Measurements from ENCODE around the gene LIPC.

Gene LIPC

DNA sequence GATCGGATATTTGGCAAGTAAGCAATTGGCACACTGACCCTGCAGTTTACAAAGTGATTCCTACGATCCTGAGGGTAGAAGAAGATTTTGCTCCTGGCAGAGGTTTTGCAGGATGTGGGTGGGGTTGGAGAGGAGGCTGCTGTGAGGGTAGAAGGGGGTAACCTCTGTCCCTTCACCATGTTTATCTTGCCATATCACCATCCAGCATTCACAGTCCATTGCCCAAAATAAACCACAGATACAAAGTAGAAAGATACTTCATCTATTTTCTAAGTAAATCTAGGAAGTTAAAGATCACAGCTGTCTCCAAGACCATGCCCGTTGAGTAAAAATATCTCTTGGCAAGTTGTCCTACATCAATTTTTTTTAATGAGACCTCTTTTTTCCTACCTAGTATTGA, 51.6 kb downstream of the LIPC start:
- no peaks in the 10 kb centered on the region for H3K27me3 ChIP-seq (ENCODE audit: control insufficient read depth, insufficient read depth, low read length)
- WGBS (ENCODE audit: insufficient coverage, insufficient read length): no CpG with 5 or more reads among the region's 3 CpGs
- no peak overlapping the region for H3K27ac ChIP-seq (ENCODE audit: low read length)
- H3K36me3 ChIP-seq (ENCODE audit: control insufficient read depth, insufficient read depth, low read length): no peaks in the 10 kb centered on the region
- H3K4me3 ChIP-seq (ENCODE audit: low read length): no peak overlapping the region
- H3K4me1 ChIP-seq (ENCODE audit: control insufficient read depth, insufficient read depth, low read length): no peaks in the 10 kb centered on the region
- H3K9me3 ChIP-seq (ENCODE audit: control insufficient read depth, insufficient read depth, low read length): no peaks in the 10 kb centered on the region
- no peak for DNase-seq (ENCODE audit: low read depth, low spot score)

GRCh38 chr15:58484791-58485600, 53.2 kb downstream of the LIPC start:
- H3K4me1 ChIP-seq (ENCODE audit: control insufficient read depth, insufficient read depth, low read length): no peaks in the 10 kb centered on the region
- no CpG with 5 or more reads among the region's 13 CpGs for WGBS (ENCODE audit: insufficient coverage, insufficient read length)
- no peak overlapping the region for H3K4me3 ChIP-seq (ENCODE audit: low read length)
- H3K9me3 ChIP-seq (ENCODE audit: control insufficient read depth, insufficient read depth, low read length): no peaks in the 10 kb centered on the region
- no peaks in the 10 kb centered on the region for H3K36me3 ChIP-seq (ENCODE audit: control insufficient read depth, insufficient read depth, low read length)
- H3K27me3 ChIP-seq (ENCODE audit: control insufficient read depth, insufficient read depth, low read length): no peaks in the 10 kb centered on the region
- H3K27ac ChIP-seq (ENCODE audit: low read length): no peak overlapping the region
- no peak for DNase-seq (ENCODE audit: low read depth, low spot score)

DNA sequence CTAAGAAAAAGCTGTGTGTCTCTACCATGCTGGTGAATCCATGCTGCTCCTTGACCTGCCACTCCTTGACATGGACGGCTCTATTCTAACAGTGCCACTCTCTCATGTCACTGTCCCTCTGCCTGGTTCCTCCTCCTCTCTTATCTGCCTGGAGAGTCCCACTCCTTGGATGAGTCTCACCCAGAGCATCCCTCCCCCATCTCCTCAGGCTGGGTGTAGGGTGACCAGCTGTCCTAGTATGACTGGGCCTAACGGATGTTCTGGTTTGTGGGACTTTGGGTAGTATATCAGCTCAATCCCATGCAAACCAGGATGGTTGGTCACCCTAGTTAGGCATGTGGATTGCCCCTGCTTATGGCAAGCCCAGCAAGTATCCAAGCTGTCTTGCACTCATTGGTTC, 54.3 kb downstream of the LIPC start:
- Histone ChIP-seq H3K4me1 (ENCODE audit: control insufficient read depth, insufficient read depth, low read length) (no peaks in the 10 kb centered on the region), H3K27me3 (ENCODE audit: control insufficient read depth, insufficient read depth, low read length) (no peaks in the 10 kb centered on the region), H3K4me3 (ENCODE audit: low read length) (no peak overlapping the region), H3K9me3 (ENCODE audit: control insufficient read depth, insufficient read depth, low read length) (no peaks in the 10 kb centered on the region), H3K27ac (ENCODE audit: low read length) (no peak overlapping the region), H3K36me3 (ENCODE audit: control insufficient read depth, insufficient read depth, low read length) (no peaks in the 10 kb centered on the region)
- WGBS (ENCODE audit: insufficient coverage, insufficient read length): no CpG with 5 or more reads among the region's 2 CpGs
- no peak for DNase-seq (ENCODE audit: low read depth, low spot score)

DNA sequence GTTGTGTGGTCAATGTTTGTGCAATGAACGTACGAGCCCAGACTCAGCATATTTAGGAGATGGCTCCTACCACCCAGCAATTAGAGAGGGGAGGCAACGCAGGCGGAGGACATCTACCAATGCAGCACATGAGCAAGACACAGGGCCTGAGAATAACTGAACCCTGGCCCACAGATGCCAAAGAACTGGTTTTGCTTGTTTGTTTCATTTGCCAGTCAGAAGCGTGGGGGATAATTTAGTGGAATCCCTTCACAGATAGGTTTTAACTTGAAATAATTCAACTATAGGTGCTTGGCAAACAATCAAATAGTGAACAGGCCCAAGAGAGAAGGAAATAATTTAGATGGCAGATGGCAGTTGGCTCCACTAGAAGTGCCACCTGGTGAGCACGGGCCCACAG, 54.8 kb downstream of the LIPC start:
- no peak overlapping the region for H3K27ac ChIP-seq (ENCODE audit: low read length)

GRCh38 chr15:58487041-58487723, 55.4 kb downstream of the LIPC start:
- no peaks in the 10 kb centered on the region for H3K27me3 ChIP-seq (ENCODE audit: control insufficient read depth, insufficient read depth, low read length)
- no peak overlapping the region for H3K27ac ChIP-seq (ENCODE audit: low read length)
- H3K36me3 ChIP-seq (ENCODE audit: control insufficient read depth, insufficient read depth, low read length): no peaks in the 10 kb centered on the region
- no peaks in the 10 kb centered on the region for H3K9me3 ChIP-seq (ENCODE audit: control insufficient read depth, insufficient read depth, low read length)
- DNase-seq (ENCODE audit: low read depth, low spot score): no peak
- H3K4me3 ChIP-seq (ENCODE audit: low read length): no peak overlapping the region
- WGBS (ENCODE audit: insufficient coverage, insufficient read length): no CpG with 5 or more reads among the region's 4 CpGs
- no peaks in the 10 kb centered on the region for H3K4me1 ChIP-seq (ENCODE audit: control insufficient read depth, insufficient read depth, low read length)

More for the DNA sequence above, 54.8 kb downstream of the LIPC start:
- DNase-seq (ENCODE audit: low read depth, low spot score): no peak
- Histone ChIP-seq H3K27me3 (ENCODE audit: control insufficient read depth, insufficient read depth, low read length) (no peaks in the 10 kb centered on the region), H3K4me1 (ENCODE audit: control insufficient read depth, insufficient read depth, low read length) (no peaks in the 10 kb centered on the region), H3K4me3 (ENCODE audit: low read length) (no peak overlapping the region), H3K36me3 (ENCODE audit: control insufficient read depth, insufficient read depth, low read length) (no peaks in the 10 kb centered on the region), H3K9me3 (ENCODE audit: control insufficient read depth, insufficient read depth, low read length) (no peaks in the 10 kb centered on the region)
- no CpG with 5 or more reads among the region's 6 CpGs for WGBS (ENCODE audit: insufficient coverage, insufficient read length)

GRCh38 chr15:58487724-58488120, 55.9 kb downstream of the LIPC start:
- WGBS (ENCODE audit: insufficient coverage, insufficient read length): no CpG with 5 or more reads among the region's 3 CpGs
- Histone ChIP-seq H3K9me3 (ENCODE audit: control insufficient read depth, insufficient read depth, low read length) (no peaks in the 10 kb centered on the region), H3K4me1 (ENCODE audit: control insufficient read depth, insufficient read depth, low read length) (no peaks in the 10 kb centered on the region), H3K27me3 (ENCODE audit: control insufficient read depth, insufficient read depth, low read length) (no peaks in the 10 kb centered on the region), H3K36me3 (ENCODE audit: control insufficient read depth, insufficient read depth, low read length) (no peaks in the 10 kb centered on the region), H3K4me3 (ENCODE audit: low read length) (no peak overlapping the region), H3K27ac (ENCODE audit: low read length) (no peak overlapping the region)
- DNase-seq (ENCODE audit: low read depth, low spot score): no peak

- no peak overlapping the region for H3K4me3 ChIP-seq (ENCODE audit: low read length)
- no peaks in the 10 kb centered on the region for H3K27me3 ChIP-seq (ENCODE audit: control insufficient read depth, insufficient read depth, low read length)
- H3K4me1 ChIP-seq (ENCODE audit: control insufficient read depth, insufficient read depth, low read length): no peaks in the 10 kb centered on the region
- H3K27ac ChIP-seq (ENCODE audit: low read length): no peak overlapping the region
- no peaks in the 10 kb centered on the region for H3K36me3 ChIP-seq (ENCODE audit: control insufficient read depth, insufficient read depth, low read length)
- no CpG with 5 or more reads among the region's 6 CpGs for WGBS (ENCODE audit: insufficient coverage, insufficient read length)
- DNase-seq (ENCODE audit: low read depth, low spot score): no peak
- H3K9me3 ChIP-seq (ENCODE audit: control insufficient read depth, insufficient read depth, low read length): no peaks in the 10 kb centered on the region
These were observed 57.7 kb downstream of the LIPC start for GRCh38 chr15:58489289-58490085.

DNA sequence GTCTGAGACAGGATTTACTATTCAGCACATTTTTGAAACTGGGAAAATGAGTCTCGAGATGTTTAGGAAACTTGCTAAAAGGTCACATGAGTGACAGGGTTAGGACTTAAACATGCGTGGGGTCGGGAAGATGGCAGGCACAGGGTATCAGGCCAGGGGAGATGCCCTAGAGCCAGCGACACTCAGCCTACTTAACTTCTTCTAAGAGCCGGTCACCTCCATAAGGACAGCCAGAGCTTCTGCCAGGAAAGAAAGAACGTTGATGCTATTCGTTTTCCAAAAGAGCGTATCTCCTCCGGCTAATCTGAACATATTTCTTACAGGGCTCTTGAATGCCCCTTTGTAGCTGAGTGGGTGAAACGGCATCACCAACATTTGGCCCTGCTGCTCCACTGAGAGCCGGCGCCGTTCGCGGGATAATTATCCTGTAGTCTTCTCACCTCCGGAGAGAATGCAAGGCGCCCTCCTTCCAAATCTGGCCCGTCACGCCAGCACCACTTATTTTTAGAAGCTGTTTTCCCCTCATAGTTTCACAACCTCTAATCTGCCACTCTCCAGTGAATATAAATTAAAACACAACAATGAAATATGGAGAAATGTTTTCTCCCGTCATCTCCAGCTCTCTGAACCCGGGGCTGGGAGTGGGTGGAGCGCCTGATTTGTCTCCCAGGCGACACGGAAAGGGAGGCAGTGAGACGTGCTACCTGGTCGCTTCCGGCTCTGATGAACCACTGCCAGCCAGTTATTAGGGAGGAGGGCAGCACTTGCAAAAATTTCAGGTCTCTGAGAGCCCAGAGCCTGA, 58.5 kb downstream of the LIPC start:
- no peaks in the 10 kb centered on the region for H3K4me1 ChIP-seq (ENCODE audit: control insufficient read depth, insufficient read depth, low read length)
- no peaks in the 10 kb centered on the region for H3K36me3 ChIP-seq (ENCODE audit: control insufficient read depth, insufficient read depth, low read length)
- no peak for DNase-seq (ENCODE audit: low read depth, low spot score)
- H3K9me3 ChIP-seq (ENCODE audit: control insufficient read depth, insufficient read depth, low read length): no peaks in the 10 kb centered on the region
- H3K27ac ChIP-seq (ENCODE audit: low read length): no peak overlapping the region
- H3K27me3 ChIP-seq (ENCODE audit: control insufficient read depth, insufficient read depth, low read length): no peaks in the 10 kb centered on the region
- H3K4me3 ChIP-seq (ENCODE audit: low read length): no peak overlapping the region
- no CpG with 5 or more reads among the region's 27 CpGs for WGBS (ENCODE audit: insufficient coverage, insufficient read length)

- H3K27ac ChIP-seq (ENCODE audit: low read length): no peak overlapping the region
- no peaks in the 10 kb centered on the region for H3K36me3 ChIP-seq (ENCODE audit: control insufficient read depth, insufficient read depth, low read length)
- no peaks in the 10 kb centered on the region for H3K9me3 ChIP-seq (ENCODE audit: control insufficient read depth, insufficient read depth, low read length)
- WGBS (ENCODE audit: insufficient coverage, insufficient read length): no CpG with 5 or more reads among the region's 6 CpGs
- no peaks in the 10 kb centered on the region for H3K27me3 ChIP-seq (ENCODE audit: control insufficient read depth, insufficient read depth, low read length)
- H3K4me1 ChIP-seq (ENCODE audit: control insufficient read depth, insufficient read depth, low read length): no peaks in the 10 kb centered on the region
- DNase-seq (ENCODE audit: low read depth, low spot score): no peak
- H3K4me3 ChIP-seq (ENCODE audit: low read length): no peak overlapping the region
These were observed 59.2 kb downstream of the LIPC start for GRCh38 chr15:58490888-58491473.
